ENCODE data around the gene SENP8. TPM values are rescaled to one million over a fixed set of nuclear protein-coding genes. Genes with fewer than 3 reads are reported as not detected.

Gene SENP8
- total RNA-seq, 1 donor from 2014 or later: 6.1 TPM

- FAIRE-seq: no peak
- DNase-seq (ENCODE audit: low spot score in 2 of 2): no peak
Measured at GRCh38 chr15:72173864-72174550, 55.8 kb downstream of the SENP8 start.

DNA sequence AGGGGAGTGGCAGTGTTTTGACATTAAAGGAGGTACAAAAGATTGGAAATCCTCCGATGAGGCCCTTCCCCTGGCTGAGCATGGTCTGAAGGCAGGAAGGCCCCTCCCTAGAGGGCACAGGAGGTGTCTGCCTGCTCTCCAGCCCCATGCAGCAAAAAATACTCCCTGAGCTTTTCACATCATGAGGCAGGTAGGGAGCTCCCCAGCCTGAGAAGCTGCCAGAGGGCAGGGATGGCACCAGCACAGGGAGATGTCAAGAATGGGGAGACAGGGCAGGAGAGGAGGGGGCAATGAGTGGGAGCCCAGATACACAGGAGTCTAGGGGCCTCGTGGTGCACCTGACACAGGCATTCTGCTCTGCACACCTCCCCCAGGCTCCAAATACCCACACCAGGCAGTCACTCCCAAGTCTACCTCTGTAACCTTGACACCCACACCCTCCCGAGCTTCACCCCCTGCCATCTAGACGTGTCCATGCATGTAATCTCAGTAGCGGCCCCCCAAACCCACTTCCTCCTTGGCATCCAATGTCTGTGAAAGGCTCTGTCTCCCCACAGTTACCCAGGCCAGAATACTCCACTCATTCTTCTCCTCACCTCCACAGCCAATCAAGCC is 56.5 kb downstream of the SENP8 start:
- DNase-seq (ENCODE audit: low spot score in 2 of 2) (no peak), FAIRE-seq (no peak)

GRCh38 chr15:72175186-72176044 is 57.2 kb downstream of the SENP8 start:
- no peak for FAIRE-seq
- DNase-seq (ENCODE audit: low spot score in 2 of 2): no peak

DNA sequence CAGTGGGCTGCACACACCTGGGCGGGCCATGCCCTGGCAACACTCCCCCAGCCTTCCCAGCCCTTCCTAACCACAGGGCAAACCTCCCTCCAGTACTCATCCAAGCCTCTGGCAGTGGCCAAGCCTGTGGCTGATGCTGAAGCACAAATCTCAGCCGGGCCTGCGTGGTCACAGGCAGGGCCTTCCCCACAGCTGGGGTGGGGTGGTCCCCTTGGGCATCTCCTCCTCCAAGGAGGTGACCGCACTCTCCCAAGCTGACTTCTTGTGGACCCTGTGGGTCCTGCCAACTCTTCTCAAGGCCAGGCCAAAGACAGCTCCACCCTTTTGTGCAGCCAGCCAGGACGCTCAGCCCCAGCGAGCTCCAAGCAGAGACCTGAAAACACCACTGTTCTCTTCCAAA is 58.0 kb downstream of the SENP8 start:
- FAIRE-seq: no peak
- no peak for DNase-seq (ENCODE audit: low spot score in 2 of 2)

DNA sequence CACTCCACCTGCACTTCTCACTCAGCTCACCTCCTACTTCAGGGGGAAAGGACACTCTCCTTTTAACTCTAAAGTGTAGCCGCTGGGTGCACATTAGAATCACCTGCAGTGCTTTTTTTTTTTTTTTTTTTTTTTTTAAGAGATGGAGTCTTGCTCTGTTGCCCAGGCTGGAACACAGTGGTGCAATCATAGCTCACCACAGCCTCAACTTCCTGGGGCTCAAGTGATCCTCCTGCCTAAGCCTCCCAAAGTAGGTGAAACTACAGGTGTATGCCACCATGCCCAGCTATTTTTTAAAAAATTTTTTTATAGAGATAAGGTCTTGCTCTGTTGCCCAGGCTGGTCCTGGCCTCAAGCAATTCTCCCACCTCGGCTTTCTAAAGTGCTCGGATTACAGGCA is 58.5 kb downstream of the SENP8 start:
- DNase-seq (ENCODE audit: low spot score in 2 of 2) (no peak), FAIRE-seq (no peak)

- FAIRE-seq (no peak), DNase-seq (ENCODE audit: low spot score in 2 of 2) (no peak)
Measured at GRCh38 chr15:72178976-72179585, 60.9 kb downstream of the SENP8 start.

GRCh38 chr15:72179950-72180581 is 61.9 kb downstream of the SENP8 start:
- FAIRE-seq (no peak), DNase-seq (ENCODE audit: low spot score in 2 of 2) (peak; percentile 58 to 61)

DNA sequence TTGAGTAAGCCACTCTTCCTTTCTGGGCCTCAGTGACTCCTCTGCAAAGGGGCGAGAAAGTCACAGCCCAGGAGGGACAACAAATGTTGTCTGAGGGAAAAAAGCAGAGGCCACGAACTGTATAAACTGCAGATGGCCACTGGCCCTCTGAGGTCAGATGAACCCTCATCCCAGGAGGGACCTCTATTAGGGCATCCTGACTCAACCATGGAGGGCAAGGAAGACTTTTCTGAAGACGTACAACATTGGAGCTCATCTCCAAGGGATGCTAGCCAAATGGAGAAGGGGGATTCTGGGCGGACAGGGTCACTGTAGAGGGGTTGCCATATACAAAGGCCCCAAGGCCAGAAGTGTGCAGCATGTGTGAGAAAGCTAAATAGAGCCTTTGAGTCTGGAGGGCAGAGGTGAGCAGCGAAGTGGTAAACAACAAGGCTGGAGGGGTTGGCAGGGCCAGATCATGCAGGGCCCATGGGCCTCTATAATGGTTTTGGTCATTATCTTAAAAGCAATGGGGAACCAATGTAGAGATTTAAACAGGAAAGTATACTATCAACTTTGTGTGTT is 62.6 kb downstream of the SENP8 start:
- DNase-seq (ENCODE audit: low spot score in 2 of 2): no peak
- FAIRE-seq: no peak

DNA sequence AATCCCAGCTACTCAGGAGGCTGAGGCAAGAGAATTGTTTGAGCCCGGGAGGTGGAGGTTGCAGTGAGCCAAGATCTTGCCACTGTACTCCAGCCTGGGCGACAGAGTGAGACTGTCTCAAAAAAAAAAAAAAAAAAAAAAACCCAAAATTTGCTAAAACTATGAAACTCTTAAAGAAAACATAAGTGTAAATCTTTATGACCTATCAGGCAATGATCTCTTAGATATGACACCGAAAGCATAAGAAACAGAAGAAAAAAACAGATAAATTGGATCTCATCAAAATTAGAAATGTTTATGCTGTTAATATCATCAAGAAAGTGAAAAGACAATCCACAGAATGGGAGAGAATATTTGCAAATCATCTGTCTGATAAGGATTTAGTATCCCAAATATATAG is 64.0 kb downstream of the SENP8 start:
- no peak for DNase-seq (ENCODE audit: low spot score in 2 of 2)
- no peak for FAIRE-seq

DNA sequence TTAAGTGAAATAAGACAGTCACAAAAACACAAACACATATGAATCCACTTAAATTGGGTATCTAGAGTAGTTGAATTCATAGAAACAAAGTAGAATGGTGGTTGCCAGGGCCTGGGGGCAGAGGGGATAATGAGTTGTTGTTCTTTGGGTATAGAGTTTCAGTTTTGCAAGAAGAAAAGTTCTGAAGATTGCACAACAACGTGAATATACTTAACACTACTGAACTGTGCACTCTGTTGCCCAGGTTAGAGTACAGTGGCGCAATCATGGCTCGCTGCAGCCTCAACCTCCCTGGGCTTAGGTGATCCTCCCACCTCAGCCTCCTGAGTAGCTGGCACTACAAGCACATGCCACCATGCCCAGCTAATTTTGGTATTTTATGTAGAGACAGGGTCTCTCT is 64.5 kb downstream of the SENP8 start:
- DNase-seq (ENCODE audit: low spot score in 2 of 2): no peak
- no peak for FAIRE-seq

GRCh38 chr15:72183781-72184164 is 65.6 kb downstream of the SENP8 start:
- DNase-seq (ENCODE audit: low spot score in 2 of 2): no peak

GRCh38 chr15:72184165-72184811 is 66.1 kb downstream of the SENP8 start:
- no peak for DNase-seq (ENCODE audit: low spot score in 2 of 2)

More at GRCh38 chr15:72183781-72184164, 65.6 kb downstream of the SENP8 start:
- FAIRE-seq: no peak

DNA sequence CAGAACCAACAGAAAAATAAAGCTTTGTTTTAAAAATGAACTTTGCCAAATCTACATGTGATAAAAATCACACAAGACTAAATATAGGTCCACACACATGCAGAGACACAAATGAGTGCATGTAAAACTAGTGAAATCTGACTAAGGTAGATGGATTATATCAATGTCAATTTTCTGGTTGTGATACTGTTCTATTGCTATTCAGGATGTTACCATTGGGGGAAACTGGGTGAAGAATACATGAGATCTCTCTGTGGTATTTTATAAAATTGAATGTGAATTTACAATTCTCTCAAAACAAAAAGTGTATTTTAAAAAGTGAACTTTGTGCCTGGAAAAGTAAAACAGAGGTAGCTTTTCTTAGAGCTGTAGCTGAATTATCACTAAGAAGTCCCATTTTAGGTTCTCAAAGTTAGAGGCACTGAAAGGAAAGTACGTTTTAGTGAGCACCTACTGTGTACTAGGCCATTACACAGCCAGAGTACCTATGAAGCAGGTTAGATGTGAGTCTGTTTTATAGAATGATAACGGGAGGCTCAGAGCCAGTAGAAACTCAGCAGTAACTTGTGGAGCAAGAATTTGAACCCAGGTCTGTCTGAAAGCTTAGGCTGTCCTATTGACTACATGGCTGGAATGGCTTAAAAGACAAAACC is 71.2 kb downstream of the SENP8 start:
- DNase-seq (ENCODE audit: low spot score in 2 of 2): no peak

More at GRCh38 chr15:72184165-72184811, 66.1 kb downstream of the SENP8 start:
- FAIRE-seq: no peak

DNA sequence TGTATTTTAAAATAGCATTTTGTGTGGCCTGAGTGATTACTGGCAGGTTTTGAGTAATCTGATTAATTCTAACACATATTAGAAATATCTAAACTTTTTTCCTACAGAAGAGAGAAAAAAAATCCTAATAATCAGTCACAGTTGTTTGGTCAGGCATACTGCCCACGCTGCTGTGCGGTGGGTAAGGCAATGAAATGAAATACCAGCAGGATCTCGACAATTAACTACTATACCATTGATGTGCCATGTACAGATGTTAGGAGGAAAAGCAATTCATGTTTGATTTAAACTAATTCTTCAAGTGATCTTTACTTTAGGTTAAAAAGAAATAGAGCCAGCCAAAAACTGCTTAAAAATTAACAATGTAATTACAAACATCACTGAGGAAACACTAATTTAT is 74.2 kb downstream of the SENP8 start:
- DNase-seq (ENCODE audit: low spot score in 2 of 2) (no peak), FAIRE-seq (no peak)

More for the DNA sequence above, 71.2 kb downstream of the SENP8 start:
- no peak for FAIRE-seq

Other genes starting within 250 kb of the SENP8 start
- 121 TPM for gene MYO9A, start 253 bp upstream of the SENP8 start, total RNA-seq
- 1.2 TPM for gene GRAMD2A, start 79.4 kb downstream of the SENP8 start, total RNA-seq
- 285 TPM for gene PKM, start 112.8 kb downstream of the SENP8 start, total RNA-seq
- gene PARP6, start 154.2 kb downstream of the SENP8 start, total RNA-seq: 55.4 TPM
- 11.4 TPM for gene CELF6, start 201.8 kb downstream of the SENP8 start, total RNA-seq

Measured in frontal cortex (tissue), 4 donors.